Measurements from ENCODE around the gene PIN1. TPM values are rescaled to one million over a fixed set of nuclear protein-coding genes. Genes with fewer than 3 reads are reported as not detected.
A peak's percentile ranks its signal among the peaks of the same experiment; 100 is the strongest.

PIN1 gene
- total RNA-seq, 1 donor = 76.0 TPM

DNA sequence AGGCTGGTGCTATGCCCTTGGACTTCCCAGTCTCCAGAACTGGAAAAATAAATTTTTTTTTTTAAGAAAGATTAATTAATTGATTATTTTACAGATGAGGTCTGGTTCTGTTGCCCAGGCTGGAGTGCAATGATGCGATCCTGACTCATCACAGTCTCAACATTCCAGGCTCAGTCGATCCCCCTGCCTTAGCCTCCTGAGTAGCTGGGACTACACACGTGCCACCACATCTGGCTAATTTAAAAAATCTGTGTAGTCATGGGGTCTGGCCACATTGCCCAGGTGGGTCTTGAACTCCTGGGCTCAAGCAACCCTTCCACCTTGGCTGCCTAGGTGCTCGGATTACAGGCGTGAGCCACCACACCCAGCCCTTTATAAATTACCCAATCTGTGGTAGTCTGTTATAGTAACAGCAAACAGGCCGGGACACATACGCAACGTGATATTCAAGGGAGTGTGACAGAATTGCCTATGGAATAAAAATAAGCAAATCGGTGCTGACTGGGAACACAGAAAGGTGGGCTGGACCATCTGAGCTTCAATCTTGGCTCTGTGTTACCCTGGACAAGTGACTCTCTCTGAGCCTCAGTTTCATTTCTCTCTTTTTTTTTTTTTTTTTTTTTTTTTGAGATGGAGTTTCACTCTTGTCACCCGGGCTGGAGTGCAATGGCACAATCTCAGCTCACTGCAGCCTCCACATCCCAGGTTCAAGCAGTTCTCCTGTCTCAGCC is 42.8 kb downstream of the PIN1 start:
- TF ChIP-seq, protein P1, sequence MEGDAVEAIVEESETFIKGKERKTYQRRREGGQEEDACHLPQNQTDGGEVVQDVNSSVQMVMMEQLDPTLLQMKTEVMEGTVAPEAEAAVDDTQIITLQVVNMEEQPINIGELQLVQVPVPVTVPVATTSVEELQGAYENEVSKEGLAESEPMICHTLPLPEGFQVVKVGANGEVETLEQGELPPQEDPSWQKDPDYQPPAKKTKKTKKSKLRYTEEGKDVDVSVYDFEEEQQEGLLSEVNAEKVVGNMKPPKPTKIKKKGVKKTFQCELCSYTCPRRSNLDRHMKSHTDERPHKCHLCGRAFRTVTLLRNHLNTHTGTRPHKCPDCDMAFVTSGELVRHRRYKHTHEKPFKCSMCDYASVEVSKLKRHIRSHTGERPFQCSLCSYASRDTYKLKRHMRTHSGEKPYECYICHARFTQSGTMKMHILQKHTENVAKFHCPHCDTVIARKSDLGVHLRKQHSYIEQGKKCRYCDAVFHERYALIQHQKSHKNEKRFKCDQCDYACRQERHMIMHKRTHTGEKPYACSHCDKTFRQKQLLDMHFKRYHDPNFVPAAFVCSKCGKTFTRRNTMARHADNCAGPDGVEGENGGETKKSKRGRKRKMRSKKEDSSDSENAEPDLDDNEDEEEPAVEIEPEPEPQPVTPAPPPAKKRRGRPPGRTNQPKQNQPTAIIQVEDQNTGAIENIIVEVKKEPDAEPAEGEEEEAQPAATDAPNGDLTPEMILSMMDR (IDR thresholded peaks at IDR 0.05; ENCODE audit: insufficient read depth, low read depth, low read length) = no peak
- no peak overlapping the region for H3K4me3 ChIP-seq (ENCODE audit: low read depth, low read length)
- DNase-seq (ENCODE audit: low read depth) = peak; percentile 11

DNA sequence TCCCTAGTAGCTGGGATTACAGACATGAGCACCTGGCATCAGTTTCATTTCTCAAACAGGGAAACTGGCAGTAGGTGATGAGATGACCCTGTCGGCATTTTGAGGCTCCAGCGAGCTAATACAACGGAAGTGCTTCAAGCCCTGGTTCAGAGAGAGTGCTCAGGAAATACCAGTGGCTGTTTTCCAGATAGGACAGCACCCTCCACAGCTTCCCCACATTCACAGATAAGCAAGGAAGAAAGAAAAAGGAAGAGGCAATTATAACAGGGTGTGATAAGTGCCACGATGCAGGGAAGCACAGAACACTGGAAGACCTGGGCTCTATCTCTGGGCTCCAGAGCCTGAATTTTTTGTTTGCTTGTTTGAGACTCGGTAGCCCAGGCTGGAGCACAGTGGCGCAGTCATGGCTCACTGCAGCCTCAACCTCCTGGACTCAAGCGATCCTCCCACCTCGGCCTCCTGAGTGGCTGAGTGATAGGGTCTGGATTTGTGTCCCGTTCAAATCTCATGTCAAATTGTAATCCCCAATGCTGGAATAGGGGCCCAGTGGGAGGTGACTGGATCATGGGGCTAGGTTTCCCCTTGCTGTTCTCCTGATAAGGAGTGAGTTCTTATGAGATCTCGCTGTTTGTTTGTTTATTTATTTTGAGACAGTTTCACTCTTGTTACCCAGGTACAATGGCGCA is 43.5 kb downstream of the PIN1 start:
- no peak overlapping the region for H3K4me3 ChIP-seq (ENCODE audit: low read depth, low read length)
- TF ChIP-seq, protein P1 (IDR thresholded peaks at IDR 0.05; ENCODE audit: insufficient read depth, low read depth, low read length) = no peak
- peak; percentile 7 for DNase-seq (ENCODE audit: low read depth)

DNA sequence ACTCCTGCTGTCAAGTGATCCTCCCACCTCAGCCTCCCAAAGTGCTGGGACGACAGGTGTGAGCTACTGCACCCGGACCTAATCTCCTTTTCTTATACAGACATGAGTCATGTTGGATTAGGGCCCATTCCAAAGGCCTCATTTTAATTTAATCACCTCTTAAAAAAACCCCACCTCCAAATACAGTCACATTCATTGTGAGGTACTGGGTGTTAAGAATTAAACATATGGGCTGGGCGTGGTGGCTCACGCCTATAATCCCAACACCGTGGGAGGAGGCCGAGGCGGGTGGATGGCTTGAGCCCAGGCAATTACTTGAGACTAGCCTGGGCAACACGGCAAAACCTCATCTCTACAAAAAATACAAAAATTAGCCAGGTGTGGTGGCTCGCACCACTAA is 46.6 kb downstream of the PIN1 start:
- TF ChIP-seq, protein P1 (IDR thresholded peaks at IDR 0.05; ENCODE audit: insufficient read depth, low read depth, low read length) = no peak
- no peak for DNase-seq (ENCODE audit: low read depth)

DNA sequence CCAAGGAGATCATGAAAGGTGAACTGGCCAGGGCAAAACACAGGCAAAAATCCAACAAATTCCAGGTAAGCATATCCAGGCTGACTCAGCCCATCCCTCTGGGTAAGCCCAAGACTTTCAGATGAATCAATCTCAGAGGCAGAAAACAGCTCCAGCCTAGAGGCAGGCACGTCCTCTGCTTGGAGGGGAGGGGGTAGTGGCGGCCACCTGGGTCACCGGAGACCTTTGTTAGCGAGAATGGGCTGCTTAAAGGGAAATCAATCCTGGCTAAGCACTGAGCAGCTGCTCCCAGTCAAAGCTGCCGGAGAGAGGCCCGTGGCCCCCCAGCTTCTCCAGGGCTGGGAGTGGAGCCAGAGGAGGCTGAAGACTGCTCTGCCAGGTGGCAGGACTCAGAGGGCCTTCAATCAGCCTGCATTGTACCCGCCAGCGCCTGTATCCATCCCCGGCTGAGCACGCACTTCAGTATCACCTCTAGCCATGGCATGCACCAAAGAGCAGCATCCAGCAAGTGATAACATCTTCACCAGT is 48.2 kb downstream of the PIN1 start:
- TF ChIP-seq, protein P1 (IDR thresholded peaks at IDR 0.05; ENCODE audit: insufficient read depth, low read depth, low read length) = no peak
- no peak overlapping the region for H3K4me3 ChIP-seq (ENCODE audit: low read depth, low read length)
- no peak for DNase-seq (ENCODE audit: low read depth)

More for the DNA sequence above, 46.6 kb downstream of the PIN1 start:
- no peak overlapping the region for H3K4me3 ChIP-seq (ENCODE audit: low read depth, low read length)

DNA sequence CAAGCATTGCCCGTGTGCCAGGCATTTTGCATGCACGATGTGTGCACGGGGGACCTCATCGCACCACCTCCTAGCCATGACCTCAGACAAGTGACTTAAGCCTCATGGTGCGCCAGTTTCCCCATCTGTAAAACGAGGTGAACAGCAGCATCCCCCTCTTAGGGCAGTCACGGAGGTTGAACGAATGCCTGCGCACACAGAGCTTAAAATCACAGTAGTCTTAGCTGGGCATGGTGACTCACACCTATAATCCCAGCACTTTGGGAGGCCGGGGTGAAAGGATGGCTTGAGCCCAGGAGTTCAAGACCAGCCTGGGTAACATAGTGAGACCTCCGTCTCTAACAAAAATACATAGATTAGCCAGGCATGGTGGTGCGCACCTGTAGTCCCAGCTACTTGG is 48.6 kb downstream of the PIN1 start:
- no peak for DNase-seq (ENCODE audit: low read depth)
- no peak overlapping the region for H3K4me3 ChIP-seq (ENCODE audit: low read depth, low read length)
- TF ChIP-seq, protein P1 (IDR thresholded peaks at IDR 0.05; ENCODE audit: insufficient read depth, low read depth, low read length) = no peak

DNA sequence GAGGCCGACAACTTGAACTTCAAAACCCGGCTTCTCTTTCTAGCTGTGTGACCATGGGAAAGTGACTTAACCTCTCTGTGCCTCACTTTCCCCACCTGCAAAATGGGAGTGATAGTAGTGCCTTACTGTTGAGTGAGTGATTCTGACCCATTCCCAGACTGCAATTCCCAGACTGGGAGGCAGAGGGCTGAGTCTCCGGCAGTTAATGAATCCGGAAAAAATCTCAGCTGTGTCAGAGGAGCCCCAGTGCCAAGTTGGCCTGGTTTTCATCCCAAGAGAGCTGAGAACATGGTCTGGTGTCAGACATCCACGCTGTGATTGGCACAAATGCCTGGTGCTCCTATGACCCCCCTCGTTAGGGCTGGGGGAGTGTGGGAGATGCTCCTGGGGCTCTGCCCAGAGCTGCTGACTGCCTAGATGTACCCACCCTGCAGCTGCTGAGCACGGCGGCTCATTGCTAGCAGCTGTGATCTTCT is 50.0 kb downstream of the PIN1 start:
- no peak overlapping the region for H3K4me3 ChIP-seq (ENCODE audit: low read depth, low read length)
- peak; percentile 20 for DNase-seq (ENCODE audit: low read depth)
- TF ChIP-seq, protein P1 (IDR thresholded peaks at IDR 0.05; ENCODE audit: insufficient read depth, low read depth, low read length) = peak; percentile 53
